Panc1 (cell line): ENCODE results near the gene ARMC3. TPM values are rescaled to one million over a fixed set of nuclear protein-coding genes. Genes with fewer than 3 reads are reported as not detected.

Experiments used
- ATAC-seq: fragments of 200-7000 bp; cut with Tn5 transposase; 2 replicates; pipeline ENCODE4 v1.9.1; 2020; ENCODE audit warnings: mild to moderate bottlenecking, moderate library complexity
- BruUV-seq: library from RNA; stranded (reverse); fragments of 400-500 nt; replicated peaks from 2 replicates; lab custom pipeline; 2021; lab: Mats Ljungman, UMichigan
- CTCF ChIA-PET: fragments of 300-600 bp; sonication (Branson Sonifier 250); formaldehyde crosslinking; loops from one replicate; lab custom pipeline; 2022; ENCODE audit warnings: antibody characterized with exemption; lab: Charles Lee
- POLR2A ChIA-PET: fragments of 300-600 bp; sonication (Branson Sonifier 250); formaldehyde crosslinking; loops from one replicate; lab custom pipeline; 2022; ENCODE audit warnings: antibody characterized with exemption; lab: Charles Lee
- DNase-seq: peaks from one replicate; pipeline ENCODE4 v3.0.0-alpha.2; 2010; ENCODE audit warnings: low read depth, low spot score
- H3K27ac ChIP-seq: 2 replicates; pipeline ENCODE4 v1.5.1; 2011; ENCODE audit warnings: mild to moderate bottlenecking, low read length, inconsistent platforms
- H3K27me3 ChIP-seq: fragments of 200-500 bp; sonication (Bioruptor generic); 2 replicates; pipeline ENCODE4 v1.6.0; 2014; ENCODE audit warnings: low read length, inconsistent platforms; ENCODE audit not compliant: control insufficient read depth, insufficient read depth
- H3K36me3 ChIP-seq: fragments of 200-500 bp; sonication (Bioruptor generic); 2 replicates; pipeline ENCODE4 v1.5.1; 2014; ENCODE audit warnings: inconsistent platforms, mild to moderate bottlenecking, low read length, moderate library complexity; ENCODE audit not compliant: control insufficient read depth, insufficient read depth
- H3K4me1 ChIP-seq: 2 replicates; pipeline ENCODE4 v1.5.1; 2011; ENCODE audit warnings: inconsistent platforms, mild to moderate bottlenecking, low read length, moderate library complexity; ENCODE audit not compliant: control insufficient read depth, insufficient read depth
- H3K4me3 ChIP-seq, 2 experiments: 2 replicates each; pipeline ENCODE4 v1.5.1; 2011 to 2012; ENCODE audit warnings: low read depth in 2 of 2, low read length in 2 of 2, mild to moderate bottlenecking in 2 of 2, inconsistent platforms in 1 of 2, moderate library complexity in 1 of 2
- H3K9me3 ChIP-seq: fragments of 200-500 bp; sonication (Bioruptor generic); 2 replicates; pipeline ENCODE4 v1.5.1; 2014; ENCODE audit warnings: low read depth, mild to moderate bottlenecking, inconsistent platforms, low read length, moderate library complexity; ENCODE audit not compliant: control insufficient read depth, insufficient read depth
- CTCF ChIP-seq: fragments of 450-650 bp; IDR thresholded peaks from 2 replicates; pipeline ENCODE4 v1.5.1; 2017; ENCODE audit warnings: mild to moderate bottlenecking
- POLR2AphosphoS5 ChIP-seq: IDR thresholded peaks from 2 replicates; pipeline ENCODE4 v1.6.1; 2012; ENCODE audit warnings: mild to moderate bottlenecking, low read depth, low read length, moderate library complexity
- REST ChIP-seq, 2 experiments: IDR thresholded peaks; 2 replicates each; pipeline ENCODE4 v1.6.1; 2011 to 2012; ENCODE audit warnings: low read depth in 2 of 2, control low read depth in 1 of 2, low read length in 1 of 2, mild to moderate bottlenecking in 1 of 2, moderate library complexity in 1 of 2; ENCODE audit not compliant: insufficient read depth in 1 of 2
- SIN3A ChIP-seq: IDR thresholded peaks from 2 replicates; pipeline ENCODE4 v1.6.1; 2012; ENCODE audit warnings: low read depth, mild to moderate bottlenecking, low read length, moderate library complexity, borderline replicate concordance; ENCODE audit not compliant: insufficient read depth
- TCF7L2 ChIP-seq: IDR thresholded peaks from 2 replicates; pipeline ENCODE4 v1.6.1; 2011; ENCODE audit warnings: mild to moderate bottlenecking, low read depth, low read length, inconsistent platforms
- in situ Hi-C: cut with HindIII; loops from 2 replicates; pipeline ENCODE4 v1.10.0; 2016; ENCODE audit warnings: low sequenced_read_pairs, low pct_unique_long_range_greater_than_20kb
- intact Hi-C: fragments of 100-400 bp; cut with micrococcal nuclease; formaldehyde crosslinking; loops from one replicate; pipeline ENCODE4 v1.10.0; 2022; ENCODE audit not compliant: unreplicated experiment
- total RNA-seq: library from RNA; stranded (reverse); gene quantifications from one replicate; pipeline ENCODE4 v1.2.1, GENCODE V29; 2021; ENCODE audit not compliant: unreplicated experiment

Gene ARMC3
- total RNA-seq, 1 experiment from 2014 or later = 1.0 TPM

DNA sequence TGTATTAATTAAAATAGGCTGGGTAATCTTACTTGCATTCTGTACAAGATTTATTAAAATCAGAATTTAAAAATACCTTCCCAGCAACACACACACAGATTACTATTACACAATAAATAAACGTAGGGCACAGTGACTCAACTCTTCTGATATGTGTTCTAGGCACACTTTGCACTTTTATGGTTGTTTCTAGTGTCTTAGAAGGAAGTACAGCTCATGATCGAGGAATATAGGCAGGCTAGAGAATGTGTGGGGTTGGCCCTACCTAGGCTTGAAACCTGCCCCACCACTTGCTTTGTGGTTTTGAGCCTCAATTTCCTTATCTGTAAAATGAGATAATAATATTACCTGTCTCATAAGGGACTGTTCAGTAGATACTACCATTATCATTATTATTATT lies 30.5 kb downstream of the ARMC3 start:
- Histone ChIP-seq H3K27ac (no peak overlapping the region), H3K36me3 (no peaks in the 10 kb centered on the region; the same call in 1 of the 2 replicates), H3K4me1 (no peaks in the 10 kb centered on the region), H3K27me3 (no peaks in the 10 kb centered on the region), H3K9me3 (no peaks in the 10 kb centered on the region), H3K4me3 (no peak overlapping the region)
- POLR2A ChIA-PET = no interaction called here
- intact Hi-C loops = no loop called here
- DNase-seq = no peak
- no TSS peak for BruUV-seq
- no peak for ATAC-seq
- CTCF ChIA-PET = no interaction called here
- TF ChIP-seq POLR2AphosphoS5 (no peak), CTCF (no peak), REST (IDR thresholded peaks at IDR 0.05; ENCODE audit: insufficient read depth in 1 of 2, low read depth in 2 of 2, low read length in 1 of 2) (no peak), TCF7L2 (no peak), SIN3A (no peak)
- in situ Hi-C loops = no loop called here

DNA sequence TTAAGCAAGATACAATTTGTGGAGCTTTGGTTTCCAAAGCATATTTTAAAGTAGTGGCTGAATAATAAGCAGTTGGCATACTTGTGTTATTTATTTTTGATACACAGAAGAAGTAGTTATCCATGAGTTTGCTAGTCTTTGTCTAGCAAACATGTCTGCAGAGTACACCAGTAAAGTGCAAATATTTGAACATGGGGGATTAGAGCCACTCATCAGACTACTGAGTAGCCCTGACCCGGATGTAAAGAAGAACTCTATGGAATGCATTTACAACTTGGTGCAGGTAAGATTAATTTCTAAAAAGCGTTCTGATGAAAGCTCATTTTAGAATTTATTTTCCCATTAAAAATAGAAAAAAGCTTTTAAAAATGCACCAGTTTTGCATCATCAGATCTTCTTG lies 31.4 kb downstream of the ARMC3 start:
- Histone ChIP-seq H3K36me3 (no peaks in the 10 kb centered on the region; the same call in 1 of the 2 replicates), H3K27ac (no peak overlapping the region), H3K27me3 (no peaks in the 10 kb centered on the region), H3K4me3 (no peak overlapping the region), H3K4me1 (no peaks in the 10 kb centered on the region), H3K9me3 (no peaks in the 10 kb centered on the region)
- no peak for DNase-seq
- no peak for ATAC-seq
- intact Hi-C loops (no loop called here), in situ Hi-C loops (no loop called here)
- TF ChIP-seq REST (IDR thresholded peaks at IDR 0.05; ENCODE audit: insufficient read depth in 1 of 2, low read depth in 2 of 2, low read length in 1 of 2) = no peak
- TF ChIP-seq CTCF = no peak
- TF ChIP-seq POLR2AphosphoS5 = no peak
- TF ChIP-seq TCF7L2 = no peak
- TF ChIP-seq SIN3A = no peak
- CTCF ChIA-PET = no interaction called here
- POLR2A ChIA-PET = no interaction called here
- no TSS peak for BruUV-seq
